ENCODE results near the gene PDE1A.

PDE1A gene

DNA sequence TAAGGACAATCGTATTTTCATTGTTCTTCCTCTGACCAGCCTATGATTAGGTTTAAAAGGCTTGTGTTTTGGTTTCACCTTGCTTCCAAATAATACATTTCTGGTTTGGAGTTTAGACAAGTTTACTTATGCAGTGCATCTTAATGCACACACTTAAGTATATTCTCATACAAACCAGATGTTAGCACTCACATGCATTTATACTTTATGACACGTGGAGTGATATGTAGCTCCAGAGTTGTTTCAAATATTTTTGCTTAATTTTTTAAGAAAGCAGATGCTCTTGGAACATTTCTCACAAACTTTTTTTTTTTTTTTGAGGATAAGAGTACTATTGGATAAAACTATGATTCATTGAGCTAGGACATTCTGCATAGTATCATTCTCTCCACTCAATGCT, 109.9 kb downstream of the PDE1A start:
- H3K27ac ChIP-seq, result no peak overlapping the region
- TF ChIP-seq, protein P1, sequence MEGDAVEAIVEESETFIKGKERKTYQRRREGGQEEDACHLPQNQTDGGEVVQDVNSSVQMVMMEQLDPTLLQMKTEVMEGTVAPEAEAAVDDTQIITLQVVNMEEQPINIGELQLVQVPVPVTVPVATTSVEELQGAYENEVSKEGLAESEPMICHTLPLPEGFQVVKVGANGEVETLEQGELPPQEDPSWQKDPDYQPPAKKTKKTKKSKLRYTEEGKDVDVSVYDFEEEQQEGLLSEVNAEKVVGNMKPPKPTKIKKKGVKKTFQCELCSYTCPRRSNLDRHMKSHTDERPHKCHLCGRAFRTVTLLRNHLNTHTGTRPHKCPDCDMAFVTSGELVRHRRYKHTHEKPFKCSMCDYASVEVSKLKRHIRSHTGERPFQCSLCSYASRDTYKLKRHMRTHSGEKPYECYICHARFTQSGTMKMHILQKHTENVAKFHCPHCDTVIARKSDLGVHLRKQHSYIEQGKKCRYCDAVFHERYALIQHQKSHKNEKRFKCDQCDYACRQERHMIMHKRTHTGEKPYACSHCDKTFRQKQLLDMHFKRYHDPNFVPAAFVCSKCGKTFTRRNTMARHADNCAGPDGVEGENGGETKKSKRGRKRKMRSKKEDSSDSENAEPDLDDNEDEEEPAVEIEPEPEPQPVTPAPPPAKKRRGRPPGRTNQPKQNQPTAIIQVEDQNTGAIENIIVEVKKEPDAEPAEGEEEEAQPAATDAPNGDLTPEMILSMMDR (conservative IDR thresholded peaks at IDR 0.05), result no peak

DNA sequence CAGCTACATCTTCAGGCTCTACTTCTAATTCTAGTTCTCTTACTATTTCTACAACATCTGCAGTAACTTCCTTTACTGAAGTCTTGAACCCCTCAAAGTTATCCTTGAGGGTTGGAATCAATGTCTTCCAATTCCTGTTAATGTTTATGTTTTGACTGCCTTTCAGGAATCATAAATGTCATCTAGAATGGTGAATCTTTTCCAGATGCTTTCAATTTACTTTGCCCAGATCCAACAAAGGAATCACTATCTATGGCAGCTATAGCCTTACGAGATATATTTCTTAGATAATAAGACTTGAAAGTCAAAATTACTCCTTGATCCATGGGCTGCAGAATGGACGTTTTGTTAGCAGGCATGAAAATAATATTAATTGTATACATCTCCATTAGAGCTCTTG, 123.9 kb downstream of the PDE1A start:
- TF ChIP-seq, protein P1 (conservative IDR thresholded peaks at IDR 0.05), result no peak
- H3K27ac ChIP-seq, result no peak overlapping the region

DNA sequence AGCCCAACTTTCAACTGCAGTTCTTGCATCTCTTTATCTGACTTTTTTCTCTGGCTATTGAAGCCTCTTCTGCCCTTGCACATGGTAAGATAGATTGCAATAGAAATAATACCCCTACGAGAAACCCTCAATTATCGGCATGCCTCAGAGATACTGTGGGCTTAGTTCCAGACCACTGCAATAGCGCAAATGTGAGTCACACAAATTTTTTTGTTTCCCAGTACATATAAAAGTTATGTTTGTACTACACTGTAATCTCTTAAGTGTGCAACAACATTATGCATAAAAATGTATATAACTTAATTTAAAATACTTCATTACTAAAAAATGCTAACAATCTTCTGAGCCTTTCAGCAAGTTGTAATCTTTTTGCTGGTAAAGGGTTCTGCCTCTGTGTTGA, 124.7 kb downstream of the PDE1A start:
- no peak overlapping the region for H3K27ac ChIP-seq

DNA sequence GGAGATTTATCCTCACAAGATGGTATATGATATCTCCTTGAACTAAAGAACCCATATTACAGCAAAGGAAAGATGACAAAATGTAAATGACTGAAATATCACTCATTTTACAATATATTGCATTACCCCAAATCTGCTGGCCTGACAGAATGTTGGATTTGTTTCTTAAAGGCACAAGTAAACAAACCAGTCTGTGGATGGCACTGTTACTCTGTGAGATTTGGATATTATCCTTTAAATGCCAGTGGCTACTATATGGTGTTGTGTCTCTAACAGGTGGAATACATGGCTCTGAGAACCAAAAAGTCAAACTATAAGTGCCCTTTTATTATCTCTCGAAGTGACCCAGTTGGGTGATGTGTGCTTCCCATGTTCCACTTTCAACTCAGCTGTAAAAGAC, 125.7 kb downstream of the PDE1A start:
- TF ChIP-seq, protein P1 (conservative IDR thresholded peaks at IDR 0.05), result no peak
- no peak overlapping the region for H3K27ac ChIP-seq

More for the DNA sequence above, 124.7 kb downstream of the PDE1A start:
- TF ChIP-seq, protein P1 (conservative IDR thresholded peaks at IDR 0.05), result no peak

DNA sequence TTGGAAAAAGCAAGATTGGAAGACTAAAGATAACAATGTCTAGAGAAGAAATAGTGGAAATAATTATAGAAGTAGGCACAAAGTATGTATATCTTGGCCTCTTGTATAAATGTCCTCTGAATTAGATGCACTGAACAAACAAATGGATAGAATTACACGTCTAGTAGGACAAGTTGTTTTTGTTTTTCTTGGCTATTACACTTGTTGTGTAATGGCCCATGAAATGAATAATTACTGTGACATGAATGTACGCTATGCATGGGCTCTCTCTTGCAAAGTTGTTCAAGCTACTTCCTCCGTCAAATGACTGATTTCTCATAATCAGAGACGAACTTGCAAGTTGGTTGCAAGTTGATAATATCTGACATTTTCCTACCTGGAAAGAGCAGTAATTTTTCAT, 126.2 kb downstream of the PDE1A start:
- TF ChIP-seq, protein P1 (conservative IDR thresholded peaks at IDR 0.05), result no peak
- H3K27ac ChIP-seq, result no peak overlapping the region

DNA sequence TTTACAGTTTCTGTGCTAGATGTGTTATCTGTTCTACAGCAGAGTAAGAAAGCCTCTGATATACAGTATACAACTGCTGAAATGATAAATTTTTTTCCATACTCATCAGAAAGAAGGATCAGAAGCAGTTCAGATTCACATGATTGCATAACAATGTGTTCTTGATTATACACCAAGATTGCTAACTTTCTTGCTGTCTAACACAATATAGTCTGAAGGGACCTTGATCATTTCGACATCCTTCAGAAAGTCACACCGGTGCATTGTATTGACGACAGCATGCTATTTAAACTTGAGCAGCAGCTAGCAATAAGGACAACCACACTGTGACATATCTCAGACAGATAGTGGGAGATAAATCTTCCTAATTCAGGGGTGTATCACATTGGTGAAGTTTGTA, 127.2 kb downstream of the PDE1A start:
- no peak overlapping the region for H3K27ac ChIP-seq
- TF ChIP-seq, protein P1 (conservative IDR thresholded peaks at IDR 0.05), result no peak

DNA sequence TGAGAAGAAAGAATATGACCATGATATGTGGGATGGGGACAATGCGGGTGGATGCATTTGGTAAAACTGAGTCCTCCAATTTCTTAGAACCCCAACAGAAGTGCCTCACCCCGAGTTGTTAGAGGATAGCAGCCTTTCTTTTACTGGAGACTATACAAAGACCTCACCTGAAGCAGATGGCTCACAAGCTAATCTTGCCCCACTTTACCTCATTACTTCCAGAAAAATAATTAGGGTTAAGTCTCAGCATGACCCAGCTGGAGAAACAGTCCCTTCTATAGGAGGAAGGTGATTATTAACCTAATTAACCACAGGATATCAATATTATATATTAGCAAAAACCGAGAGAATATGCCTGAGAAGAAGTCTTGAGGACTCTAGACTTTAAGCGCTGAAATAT, 128.4 kb downstream of the PDE1A start:
- no peak overlapping the region for H3K27ac ChIP-seq
- TF ChIP-seq, protein P1 (conservative IDR thresholded peaks at IDR 0.05), result no peak

DNA sequence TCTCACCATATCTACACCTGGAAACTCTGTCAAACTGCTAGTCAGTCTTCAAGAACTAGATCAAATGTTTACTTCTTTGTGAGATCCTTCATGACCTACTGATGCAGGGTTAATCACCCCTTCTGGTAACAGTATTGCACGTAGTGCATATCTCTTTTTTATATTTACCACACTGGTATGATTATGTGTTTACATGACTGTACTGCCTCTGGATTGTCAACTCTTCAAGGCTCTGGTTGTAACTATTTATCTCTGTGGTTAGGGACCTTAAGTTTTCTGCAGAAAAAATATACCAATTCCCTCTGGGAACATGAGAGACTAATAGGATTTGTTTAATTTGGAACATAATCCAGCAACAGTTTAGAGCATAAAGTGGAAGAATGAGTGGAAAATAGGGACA, 135.5 kb downstream of the PDE1A start:
- TF ChIP-seq, protein P1 (conservative IDR thresholded peaks at IDR 0.05), result no peak
- H3K27ac ChIP-seq, result no peak overlapping the region
